Caki2 (cell line): ENCODE results near the gene KLHDC9. TPM values are rescaled to one million over a fixed set of nuclear protein-coding genes. Genes with fewer than 3 reads are reported as not detected.
A peak's percentile ranks its signal among the peaks of the same experiment; 100 is the strongest.

Experiments used
- DNase-seq: peaks from one replicate; pipeline ENCODE4 v3.0.0-alpha.2; 2015; ENCODE audit warnings: low read depth
- in situ Hi-C: cut with HindIII; loops from 2 replicates; pipeline ENCODE4 v1.10.0; 2016; ENCODE audit warnings: low sequenced_read_pairs, low pct_unique_long_range_greater_than_20kb, mixed read lengths
- total RNA-seq: library from RNA; depleted of rRNA; stranded (reverse); fragments of >200 nt; shearing (Covaris generic); gene quantifications from 2 replicates; pipeline ENCODE4 v1.2.3, GENCODE V29; 2014; ENCODE audit warnings: low replicate concordance

Gene KLHDC9
- total RNA-seq, 1 experiment from 2014 or later, result 23.8 TPM

DNA sequence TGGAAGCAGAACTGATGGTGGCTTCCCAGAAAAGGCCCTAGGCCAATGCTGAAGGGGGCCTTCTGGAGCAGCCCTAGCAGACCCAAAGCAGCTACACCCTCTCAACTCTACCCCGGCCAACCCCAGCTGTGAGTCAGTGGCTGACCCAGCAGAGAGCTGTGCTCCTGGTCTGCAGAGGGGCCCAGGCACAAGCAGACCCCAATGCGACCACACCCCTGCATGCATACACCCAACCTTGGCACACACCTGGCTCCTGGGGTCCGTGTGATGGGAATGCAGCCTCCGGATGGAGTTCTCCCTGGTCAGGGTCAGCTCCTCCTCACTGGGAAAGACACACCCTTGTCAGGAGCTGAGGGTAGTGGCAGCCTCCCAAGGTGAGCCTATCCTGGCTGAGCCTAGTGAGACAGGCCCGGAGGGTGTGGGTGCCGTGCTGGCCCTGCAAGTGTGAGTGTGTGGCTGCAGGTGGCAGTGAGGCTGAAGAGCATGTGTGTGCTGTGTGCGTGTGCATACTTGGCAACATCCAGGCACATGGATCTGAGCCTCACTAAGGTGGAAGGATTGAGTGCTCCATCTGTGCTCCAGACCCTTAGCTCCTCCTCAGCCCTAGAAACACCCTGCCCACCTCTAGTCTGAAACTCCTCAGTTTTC, 24.6 kb upstream of the KLHDC9 start:
- in situ Hi-C loops, result no loop called here
- DNase-seq, result no peak

DNA sequence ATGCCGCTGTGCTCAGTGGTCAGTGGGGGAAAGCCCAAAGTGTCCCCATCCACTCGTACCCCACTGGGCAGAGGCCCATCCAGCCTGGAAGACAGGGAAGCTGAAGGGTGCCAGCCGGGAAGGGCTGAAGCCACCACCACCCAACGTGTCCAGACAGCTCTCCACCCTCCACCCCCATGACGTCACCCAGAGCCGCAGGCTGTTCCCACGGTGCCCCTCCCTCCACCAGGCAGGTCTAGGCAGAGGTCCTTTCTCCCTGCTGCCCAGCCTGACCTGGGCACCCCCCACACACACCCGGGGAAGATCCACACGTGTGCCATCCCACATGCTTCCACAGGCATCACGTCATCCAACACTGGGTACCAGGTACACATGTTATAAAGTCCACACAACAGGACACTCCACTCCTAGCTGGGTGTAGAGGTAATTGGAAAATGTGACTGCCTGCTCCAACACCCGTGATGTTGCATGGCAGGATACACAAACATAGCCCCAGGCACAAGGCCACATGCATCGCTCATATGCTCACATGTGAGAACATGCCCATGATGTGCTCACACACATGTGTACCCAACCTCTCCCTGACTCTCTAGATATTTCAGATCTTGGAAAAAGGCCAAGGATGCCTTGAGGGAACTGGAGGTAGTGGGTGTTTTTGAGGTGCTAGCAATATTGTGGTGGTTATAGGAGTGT, 23.3 kb upstream of the KLHDC9 start:
- no peak for DNase-seq
- in situ Hi-C loops, result no loop called here

DNA sequence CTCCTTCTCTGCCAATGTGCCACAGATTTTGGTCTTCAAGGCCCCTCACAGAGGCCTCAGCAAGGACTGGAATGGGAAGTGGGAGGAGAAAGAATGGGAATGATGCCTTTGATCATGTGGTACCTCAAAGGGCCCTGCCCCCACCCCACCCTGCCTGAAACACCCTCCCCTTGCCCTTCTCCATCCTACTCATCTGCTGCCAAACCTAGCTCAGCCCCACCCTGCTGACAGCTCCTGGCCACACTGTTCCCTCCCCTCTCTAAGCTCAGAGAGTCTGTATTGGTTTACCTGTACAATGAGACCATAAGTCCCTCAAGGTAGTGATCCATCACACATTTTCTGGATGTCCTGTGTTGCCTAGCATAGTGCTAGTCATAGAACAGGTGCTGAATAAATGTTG, 21.8 kb upstream of the KLHDC9 start:
- no peak for DNase-seq
- in situ Hi-C loops, result no loop called here

DNA sequence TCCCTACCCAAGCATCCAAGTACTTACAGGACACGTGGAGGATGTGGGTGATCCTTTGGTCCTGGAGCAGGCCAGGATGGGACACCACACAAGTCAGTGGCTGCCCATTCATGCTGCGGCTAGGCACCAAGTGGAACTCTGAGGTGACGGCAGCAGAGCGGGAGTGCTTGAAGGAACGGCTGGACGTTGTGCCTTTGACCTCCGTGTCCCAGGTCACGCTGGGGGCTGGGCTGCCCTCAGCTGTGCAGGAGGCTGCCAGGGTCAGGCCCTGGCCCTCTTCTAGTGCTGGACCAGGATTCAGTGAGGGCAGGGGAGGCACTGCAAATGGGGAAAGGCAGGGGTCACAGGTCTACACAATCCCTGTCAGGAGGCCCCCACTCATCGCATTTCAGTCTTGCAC, 20.7 kb upstream of the KLHDC9 start:
- no peak for DNase-seq
- in situ Hi-C loops, result no loop called here

DNA sequence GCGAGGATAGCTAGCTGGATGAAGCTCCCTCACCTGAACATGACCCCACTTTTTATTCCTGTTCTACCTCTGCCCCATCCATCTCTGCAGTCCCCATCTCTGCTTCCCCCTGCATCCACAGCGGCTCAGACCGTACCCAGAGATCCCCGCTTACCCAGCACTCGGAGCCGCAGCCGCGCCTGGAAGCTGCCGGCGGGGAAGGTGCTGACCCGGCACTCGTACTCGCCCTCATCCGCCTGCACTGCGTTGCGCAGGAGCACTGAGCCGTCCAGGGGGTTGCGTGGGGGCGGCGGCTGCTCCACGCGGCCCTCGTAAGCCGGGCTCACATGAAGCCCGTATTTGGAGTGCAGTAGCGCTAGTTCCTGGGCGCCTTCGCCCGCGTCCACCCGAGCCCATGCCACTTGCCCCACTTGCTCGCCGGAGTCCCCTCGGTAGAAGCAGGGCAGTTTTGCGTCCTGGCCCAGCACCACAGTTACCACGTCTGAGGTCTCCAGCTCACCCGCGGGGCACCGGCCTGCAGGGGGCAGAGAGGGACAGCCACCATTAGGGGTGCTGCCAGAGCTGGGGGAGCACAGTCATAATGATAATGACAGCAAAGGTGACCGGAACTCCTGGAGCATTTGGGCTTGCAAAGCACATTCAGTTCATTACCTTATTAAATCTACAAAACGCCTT, 18.6 kb upstream of the KLHDC9 start:
- in situ Hi-C loops, result no loop called here
- no peak for DNase-seq

DNA sequence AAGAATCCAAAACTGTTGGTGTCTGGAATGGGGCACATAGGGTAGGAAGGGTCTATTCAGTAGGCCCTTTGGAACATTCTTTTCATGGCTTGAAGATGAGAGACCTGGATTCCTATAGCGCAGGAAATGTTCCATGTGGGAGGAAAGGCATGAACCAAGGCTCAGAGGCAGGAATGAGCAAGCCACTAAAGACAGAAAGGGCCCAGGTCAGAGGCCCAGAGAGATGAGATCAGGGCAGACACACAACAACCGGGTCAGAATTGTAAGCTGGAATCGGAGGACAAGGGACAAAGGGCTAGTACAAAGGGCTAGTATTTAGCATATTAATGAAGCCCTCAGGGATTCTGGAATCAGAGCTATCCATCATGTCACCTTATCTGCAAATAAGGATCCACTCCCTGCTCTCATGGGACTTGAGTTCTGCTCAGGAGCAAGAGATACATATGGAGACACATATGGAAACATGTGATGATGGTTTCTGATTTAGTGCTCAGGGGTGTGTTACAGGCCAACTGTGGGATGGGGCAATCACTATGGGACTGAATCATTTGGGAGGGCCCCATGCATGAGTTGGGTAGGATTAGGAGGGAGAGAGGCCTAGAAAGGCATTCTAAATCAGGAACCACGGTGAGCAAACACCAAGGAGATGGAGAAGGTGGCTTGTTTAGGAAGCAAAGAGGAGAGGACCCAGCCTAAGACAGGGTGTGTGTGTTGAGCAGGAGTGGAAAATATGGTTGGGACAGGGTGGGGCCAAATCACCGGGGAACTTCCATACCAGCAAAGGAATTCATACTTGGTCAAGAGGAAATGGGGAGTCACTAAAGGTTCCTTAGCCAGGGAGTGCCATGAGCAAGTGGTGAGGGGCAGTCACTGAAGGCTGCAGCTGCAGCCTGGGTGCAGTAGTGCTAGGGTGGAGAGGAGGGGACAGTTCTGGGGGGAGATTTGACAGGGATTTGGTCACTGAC, 17.4 kb upstream of the KLHDC9 start:
- DNase-seq, result no peak
- in situ Hi-C loops, result no loop called here

DNA sequence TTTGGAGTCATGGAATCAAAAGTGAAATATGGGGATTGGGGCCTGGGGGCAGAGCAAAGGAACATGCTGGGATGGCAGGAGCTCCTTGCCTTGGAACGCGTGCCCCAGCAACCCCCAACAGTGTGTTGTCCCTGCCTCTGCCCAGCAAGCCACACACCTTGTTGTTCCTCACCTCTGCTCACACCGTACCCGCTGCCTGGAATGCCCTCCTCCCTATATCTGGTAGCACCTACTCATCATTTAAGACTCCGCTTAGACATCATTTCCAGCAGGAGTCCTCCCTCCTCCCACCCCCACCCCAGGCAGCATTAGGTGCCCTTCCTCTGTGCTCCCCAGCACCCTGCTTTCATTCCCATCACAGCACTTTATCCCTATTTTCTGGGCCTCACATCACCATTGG, 16.6 kb upstream of the KLHDC9 start:
- in situ Hi-C loops, result no loop called here

DNA sequence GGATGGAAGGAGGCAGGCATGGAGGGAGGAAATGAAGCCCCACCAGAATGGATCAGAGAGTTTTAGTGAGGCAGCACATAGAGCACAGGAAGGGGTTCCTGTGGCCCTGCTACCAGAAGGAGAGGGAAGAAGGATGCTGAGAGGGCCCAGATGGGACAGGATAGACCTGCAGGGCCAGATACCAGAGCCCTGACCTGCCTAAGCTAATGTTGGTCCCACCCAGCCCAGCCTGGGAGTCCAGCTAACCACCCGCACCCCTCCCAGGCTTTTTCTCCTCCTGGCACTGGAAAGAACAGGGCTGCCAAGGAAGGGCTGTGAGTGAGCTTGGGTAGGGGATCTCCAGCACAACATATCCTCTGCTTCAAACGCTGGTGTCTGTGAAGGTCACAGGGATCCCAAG, 15.7 kb upstream of the KLHDC9 start:
- no peak for DNase-seq
- in situ Hi-C loops, result no loop called here

More for the DNA sequence above, 16.6 kb upstream of the KLHDC9 start:
- no peak for DNase-seq

DNA sequence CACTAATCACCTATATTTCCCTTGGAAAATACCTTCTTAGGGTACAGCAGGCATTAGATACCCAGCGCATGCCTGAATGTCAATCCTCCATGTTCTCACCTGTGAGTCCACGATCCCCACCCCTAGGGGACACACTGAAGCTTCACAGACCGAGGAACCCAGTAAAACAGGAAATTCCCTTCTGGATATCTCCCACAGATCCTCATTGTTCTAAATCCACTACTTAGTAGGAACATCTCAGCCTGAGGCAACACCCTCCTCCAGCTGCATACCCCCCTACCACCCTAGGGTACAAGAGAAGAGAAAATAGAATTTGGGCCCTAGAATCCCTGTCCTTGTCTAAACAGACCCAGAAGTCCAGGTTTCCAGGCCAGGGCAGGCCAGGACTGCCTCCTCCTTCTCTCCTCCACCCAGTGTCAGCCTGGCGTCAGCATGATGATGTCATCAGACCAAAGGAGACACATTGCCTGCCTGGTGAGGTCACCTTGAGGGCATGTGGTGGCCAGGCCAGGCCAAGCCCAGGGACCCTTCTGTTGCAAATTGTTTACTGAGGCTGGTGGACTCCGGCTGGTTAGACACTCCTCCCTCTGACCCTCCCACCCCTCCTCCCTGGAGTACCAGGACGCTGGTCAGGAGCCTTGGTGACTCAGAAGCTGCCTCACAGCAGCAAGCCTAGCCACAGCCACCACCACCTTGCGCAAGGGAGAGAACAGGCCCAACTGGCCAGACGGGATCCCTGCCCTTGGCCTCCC, 15.0 kb upstream of the KLHDC9 start:
- in situ Hi-C loops, result no loop called here
- peak; percentile 79 for DNase-seq

DNA sequence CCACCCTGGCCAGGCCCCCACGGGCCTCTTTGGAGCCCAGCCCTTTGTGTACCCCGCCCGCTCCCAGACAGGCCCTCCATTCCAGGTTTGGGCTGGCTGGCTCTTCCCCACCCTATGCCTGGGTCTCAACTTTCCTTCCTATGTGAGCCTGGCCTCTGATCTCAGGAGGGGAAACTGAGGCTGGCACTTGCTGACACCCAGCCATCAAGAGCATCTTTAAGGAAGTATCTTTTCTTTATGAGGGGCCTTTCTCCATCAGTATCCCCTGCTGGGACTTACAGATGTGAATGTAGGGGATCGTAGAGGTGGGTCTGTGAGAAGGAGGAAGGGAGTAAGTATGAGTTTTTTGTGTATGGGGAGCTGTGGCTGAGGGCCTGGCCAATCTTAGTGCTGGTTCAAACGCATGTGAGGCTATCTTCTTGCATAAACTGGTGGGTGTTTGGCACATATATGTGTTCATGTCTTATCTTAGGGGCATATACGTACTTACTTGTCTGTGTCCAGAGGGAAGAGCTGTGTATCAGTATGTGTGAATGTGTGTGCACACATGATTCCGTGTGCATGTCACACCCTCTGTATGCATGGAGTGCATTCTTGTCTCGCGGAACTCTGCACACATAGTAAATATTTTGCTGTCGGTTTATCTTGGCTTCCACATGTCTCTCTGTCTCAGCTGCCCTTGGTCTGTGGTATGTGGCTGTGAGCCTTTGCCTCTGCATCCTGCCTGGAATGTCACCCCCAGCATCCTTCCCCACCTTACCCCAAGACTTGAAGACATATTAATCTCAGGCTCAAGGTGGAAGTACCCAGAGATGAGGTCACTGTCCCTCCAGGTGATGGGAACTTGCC, 14.2 kb upstream of the KLHDC9 start:
- no peak for DNase-seq
- in situ Hi-C loops, result no loop called here

DNA sequence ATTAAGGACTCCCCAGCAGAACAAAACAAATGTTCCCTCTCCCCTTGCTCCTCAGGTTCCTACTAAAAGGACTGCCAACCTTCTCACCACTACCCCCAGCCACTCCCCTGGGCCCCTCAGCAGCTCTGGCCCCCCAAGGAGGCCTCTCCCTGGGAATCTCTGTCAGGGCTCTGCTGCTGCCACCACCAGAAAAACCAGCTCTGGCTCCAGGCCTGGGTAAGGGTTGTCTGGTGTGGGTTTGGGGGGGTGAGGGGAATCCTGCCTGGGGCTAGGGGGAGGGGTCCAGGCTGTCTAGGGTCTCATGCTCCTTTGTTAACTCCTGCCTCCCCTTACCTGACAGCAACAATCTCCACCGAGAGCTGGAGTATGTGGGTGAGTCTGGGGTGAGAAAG, 13.6 kb upstream of the KLHDC9 start:
- no peak for DNase-seq
- in situ Hi-C loops, result no loop called here

DNA sequence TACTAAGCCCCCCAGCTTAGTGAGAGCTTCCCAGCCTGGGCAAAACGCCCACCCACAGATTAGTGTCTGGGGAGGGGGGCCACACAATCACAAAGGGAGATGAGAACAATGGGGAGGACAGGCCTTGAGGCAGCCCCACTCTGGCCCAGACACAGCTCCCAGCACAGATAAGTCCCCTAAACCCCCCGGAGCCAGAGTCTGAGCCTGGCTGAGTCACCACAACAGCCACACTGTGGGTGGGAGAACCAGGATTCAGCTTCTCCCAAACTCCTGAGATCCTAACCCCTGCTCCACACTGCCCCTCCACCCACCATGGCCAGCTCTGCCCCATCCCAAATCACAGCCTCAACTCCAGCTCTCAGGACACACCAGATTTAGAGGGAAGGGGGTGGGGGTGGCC, 13.0 kb upstream of the KLHDC9 start:
- in situ Hi-C loops, result no loop called here
- no peak for DNase-seq

DNA sequence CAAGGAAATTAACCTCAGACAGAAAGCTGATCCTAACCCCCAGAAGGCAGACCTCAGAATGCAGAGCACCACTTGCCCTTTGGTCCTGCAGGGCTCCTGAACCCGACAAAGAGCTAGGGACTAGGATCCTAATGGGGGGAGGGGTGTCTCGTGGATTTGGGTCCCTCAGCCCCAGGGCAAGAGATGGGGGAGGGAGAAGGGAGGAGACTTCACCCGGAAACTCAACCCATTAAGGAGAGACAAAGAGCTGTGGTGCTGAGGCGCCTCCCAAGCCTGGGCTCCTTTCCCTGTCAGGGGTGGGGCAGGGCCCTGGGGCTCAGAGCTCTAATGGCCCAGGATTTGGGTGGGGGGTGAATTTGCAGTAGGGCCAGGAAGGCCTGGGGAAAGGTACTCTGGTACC, 11.7 kb upstream of the KLHDC9 start:
- in situ Hi-C loops, result no loop called here
- DNase-seq, result no peak

DNA sequence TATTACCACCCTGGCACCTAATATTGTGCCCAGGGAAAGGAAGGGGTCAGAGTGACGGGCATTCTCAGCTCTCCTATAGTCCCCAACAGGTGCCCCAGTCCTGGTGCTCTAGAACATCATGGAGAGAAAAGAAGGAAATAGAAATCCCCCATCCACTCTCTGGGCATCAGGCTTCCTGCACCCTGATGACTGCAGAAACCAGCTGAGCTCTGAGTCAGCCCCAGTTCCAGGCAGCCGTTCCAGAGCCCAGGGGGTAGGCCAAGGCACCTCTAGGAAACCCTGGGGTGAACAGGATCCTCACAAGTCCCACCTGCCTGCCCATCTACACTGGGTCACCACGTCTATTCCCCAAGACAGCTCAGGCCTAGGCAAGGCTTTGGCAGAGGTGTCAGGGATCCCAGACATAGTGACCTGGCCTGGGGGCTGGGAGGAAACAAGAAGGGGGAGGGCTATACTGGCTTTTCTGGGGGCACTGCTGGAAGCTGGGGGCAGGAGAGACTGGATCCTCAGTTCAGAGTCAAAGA, 9.5 kb upstream of the KLHDC9 start:
- in situ Hi-C loops, result no loop called here

DNA sequence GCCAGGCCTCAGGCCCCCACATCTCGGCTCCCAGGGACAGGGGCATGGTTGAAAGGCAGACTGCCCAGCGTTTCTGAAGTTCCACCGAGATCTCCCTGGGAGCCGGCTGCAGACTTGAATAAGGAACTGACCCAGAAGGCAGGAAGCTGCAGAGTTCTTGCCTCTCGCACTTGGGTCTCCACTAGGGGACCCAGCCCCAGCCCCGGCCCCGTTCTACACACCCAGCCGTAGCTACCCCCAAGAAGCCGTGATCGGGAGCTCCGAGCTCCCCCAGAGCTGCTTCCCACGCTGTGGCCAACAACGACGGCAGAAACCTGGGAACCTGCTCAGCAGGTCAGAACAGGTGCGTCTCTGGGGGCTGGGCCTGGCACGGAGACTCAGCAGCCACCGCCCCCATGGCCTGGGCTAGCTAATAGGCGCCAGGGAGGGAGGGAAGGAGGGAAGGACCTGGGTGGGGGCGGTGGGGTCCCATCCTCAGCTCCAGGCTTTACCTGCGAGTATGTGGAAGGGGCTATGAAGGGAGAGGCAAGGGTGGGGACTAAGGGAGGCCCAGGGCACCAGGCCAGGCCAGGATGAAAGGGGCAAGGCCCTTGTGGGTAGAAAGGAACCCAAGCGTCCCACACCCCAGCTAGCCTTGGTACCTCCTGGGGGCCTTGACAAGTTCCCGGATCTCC, 8.8 kb upstream of the KLHDC9 start, which contains the start of gene NECTIN4:
TSS of gene NECTIN4 (minus strand) at position 308 of the 674 bp plus-strand sequence. CDS start at position 46, 262 bp downstream.
- in situ Hi-C loops, result no loop called here
- no peak for DNase-seq

More for the DNA sequence above, 9.5 kb upstream of the KLHDC9 start:
- DNase-seq, result no peak

DNA sequence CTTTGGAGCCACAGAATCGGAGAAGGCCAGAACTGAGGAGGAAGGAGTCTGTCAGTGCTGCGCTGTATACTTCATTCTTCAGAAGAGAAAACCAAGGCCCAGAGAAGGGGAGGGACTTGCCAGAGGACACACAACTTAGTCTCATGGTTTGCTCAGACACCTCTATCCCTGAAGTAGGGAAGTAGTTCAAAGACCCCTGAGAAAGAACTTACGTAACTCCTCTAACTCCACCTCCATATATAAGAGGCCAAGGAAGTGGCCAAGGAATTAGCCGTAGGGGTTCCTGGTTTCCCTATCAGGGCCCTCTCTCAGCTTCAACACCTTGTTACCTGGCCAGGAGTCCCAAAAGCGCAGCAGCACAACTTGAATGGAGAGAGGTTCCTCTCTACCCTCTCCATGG, 8.2 kb upstream of the KLHDC9 start:
- no peak for DNase-seq
- in situ Hi-C loops, result loop anchor here (10.0 kb wide), 1 partner anchor 45 kb away; the partner anchor contains the start of gene USF1
